ENCODE results near the gene IFT25.
"Not testable (repeated sequence)": the region's sequence is repeated elsewhere in the genome, so short reads cannot be mapped to it uniquely, and the experiment has no call there.

IFT25 gene

DNA sequence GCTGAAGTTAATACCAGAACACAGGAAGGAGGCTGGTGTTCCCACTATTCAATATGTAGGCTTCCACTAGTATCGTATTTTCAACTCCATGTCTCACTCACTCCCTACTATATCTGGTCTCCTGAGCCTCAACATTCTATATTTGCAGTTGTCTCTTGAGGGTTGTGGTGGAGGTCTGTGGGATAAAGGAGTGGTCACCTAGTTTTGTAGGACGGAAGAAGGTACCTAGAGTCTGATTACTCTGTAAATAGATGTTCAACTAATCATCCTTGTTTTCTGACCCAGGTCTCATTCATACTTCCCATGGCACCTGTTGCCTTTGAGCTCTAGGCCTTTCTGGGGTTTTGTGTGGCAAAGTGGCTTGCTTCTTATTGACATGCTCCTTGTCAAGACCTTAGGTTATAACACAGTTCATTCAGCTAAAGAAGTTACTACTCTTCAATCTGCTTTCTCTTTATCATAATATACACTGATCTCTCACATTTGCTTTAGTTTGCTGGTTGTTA lies 18.1 kb downstream of the IFT25 start:
- DNase-seq, result no peak

DNA sequence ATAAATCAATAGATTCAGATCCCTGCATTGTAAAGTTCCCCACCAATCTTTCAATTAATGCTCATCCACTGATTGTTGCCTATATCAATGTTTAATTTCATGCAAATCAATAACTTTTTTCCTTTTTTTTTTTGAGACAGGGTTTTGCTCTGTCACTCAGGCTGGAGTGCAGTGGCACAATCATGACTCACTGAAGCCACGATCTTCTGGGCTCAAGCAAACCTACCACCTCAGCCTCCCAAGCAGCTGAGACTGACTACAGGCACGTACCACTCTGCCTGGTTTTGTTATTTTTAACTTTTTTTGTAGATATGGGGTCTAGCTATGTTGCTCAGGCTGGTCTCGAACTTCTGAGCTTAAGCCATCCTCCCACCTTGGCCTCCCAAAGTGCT lies 25.8 kb downstream of the IFT25 start:
- DNase-seq, result no peak

DNA sequence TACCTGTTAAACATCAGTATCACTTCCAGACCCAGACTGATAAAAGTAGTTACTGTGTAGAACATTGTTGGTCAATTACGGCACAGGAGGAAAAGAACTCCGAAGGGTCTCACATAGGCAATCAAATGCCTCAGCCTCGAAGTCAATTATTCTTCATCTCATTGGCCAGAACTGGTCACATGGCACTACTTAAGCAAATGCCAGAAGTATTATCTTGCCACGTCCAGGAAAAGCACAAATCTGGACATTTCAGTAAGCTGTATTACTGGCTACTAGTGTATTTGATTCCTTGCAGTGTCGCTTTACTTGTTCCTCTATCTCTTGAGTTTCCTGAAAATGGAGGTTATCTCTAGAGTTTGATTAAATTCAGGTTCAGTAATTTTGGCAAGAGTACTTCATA lies 27.2 kb downstream of the IFT25 start:
- DNase-seq, result no peak

DNA sequence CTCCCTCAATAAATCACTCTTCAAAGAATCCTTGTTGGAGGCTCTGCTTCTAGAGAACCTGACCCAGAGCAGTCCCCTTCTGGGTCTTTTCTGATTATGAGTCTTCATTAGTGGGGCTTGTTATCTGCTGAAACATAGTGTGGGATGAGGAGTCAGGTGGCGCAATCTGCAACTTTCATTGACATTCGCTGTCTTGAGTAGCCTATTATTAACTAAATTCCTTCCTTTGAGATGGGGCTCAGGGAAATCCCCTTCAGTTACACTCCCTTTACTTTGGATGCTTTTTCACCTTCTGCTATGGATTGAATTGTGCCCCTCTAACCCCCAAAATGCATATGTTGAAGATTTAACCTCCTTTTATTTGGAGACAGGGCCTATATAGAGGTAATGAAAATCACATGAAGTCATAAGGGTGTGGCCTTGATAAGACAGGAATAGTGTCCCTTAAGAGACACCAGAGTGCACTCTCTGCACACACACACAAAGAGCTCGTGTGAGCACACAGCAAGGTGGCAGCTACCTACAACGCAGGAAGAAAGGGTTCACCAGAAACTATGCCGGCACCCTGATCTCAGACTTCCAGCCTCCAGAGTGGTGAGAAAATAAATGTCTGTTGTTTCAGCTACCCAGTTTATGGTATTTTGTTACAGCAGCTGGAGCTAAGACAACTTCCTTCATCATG lies 32.0 kb downstream of the IFT25 start:
- no peak for DNase-seq

DNA sequence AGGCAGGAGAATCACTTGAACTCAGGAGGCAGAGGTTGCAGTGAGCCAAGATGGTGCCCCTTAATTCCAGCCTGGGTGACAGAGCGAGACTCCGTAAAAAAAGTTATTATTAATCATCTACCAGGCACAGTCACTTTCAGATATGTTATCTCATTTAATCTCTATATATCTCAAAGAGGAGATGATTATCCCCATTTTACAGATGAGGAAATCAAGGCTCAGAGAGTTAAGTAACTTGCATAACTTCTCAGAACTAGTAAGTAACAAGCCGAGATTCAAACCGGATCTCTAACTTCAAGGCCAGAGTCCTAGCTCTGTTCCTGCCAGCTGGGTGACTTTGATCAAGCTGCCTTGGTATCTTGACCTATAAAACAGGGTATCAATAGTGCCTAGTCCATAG lies 34.1 kb downstream of the IFT25 start:
- DNase-seq, result no peak

DNA sequence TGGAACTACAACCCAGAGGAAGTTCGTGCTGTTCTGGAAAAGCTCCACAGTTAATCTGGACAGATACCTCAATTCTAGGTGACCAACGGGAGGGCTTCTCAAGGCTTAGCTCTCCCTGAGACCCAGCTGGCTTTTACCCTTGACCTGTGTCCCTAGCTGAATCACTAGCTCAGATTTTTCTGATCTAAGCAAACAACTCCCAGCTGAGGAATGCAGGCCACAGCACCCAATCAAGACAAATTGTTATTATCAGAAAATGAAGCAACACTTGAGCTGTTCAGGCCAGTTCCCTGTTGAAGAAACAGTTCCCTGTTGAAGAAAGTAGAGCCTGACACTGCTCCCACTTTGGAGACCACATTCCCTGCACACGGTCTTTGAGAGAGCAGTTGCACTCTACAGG lies 35.6 kb downstream of the IFT25 start:
- DNase-seq, result no peak

DNA sequence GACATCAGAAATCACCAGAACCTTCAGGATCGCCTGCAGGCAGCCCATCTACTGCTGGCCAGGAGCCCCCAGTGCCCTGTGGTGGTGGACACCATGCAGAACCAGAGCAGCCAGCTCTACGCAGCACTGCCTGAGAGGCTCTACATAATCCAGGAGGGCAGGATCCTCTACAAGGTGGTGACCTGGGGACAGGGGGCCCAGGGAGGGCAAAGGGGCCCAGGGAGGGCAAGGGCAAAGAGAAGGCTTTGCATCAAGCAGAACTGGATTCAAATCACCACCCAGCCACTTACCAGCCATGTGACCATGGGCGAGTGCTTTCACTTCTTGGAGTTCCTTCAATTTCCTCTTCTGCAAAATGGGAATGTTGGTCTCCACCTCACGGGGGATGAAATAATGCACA lies 39.4 kb downstream of the IFT25 start:
- peak; percentile 10 for DNase-seq

DNA sequence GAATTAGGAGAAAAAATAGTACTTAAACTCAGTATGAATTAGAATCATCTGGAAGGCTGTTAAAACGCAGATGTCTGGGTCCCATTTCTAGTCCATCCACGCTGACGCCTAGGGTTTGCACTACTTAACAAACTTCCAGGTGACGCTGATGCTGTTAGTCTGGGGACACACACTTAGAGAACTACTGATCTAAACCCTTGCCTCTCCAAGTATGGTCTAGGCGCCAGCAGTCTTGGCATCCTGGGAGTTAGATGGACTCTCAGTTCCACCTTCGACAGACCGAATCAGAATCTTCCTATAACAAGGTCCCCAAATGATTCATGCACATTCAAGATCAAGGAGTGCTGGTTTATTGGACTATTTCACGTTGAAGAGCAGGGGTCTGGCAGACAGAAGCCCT lies 40.0 kb downstream of the IFT25 start:
- DNase-seq, result no peak

DNA sequence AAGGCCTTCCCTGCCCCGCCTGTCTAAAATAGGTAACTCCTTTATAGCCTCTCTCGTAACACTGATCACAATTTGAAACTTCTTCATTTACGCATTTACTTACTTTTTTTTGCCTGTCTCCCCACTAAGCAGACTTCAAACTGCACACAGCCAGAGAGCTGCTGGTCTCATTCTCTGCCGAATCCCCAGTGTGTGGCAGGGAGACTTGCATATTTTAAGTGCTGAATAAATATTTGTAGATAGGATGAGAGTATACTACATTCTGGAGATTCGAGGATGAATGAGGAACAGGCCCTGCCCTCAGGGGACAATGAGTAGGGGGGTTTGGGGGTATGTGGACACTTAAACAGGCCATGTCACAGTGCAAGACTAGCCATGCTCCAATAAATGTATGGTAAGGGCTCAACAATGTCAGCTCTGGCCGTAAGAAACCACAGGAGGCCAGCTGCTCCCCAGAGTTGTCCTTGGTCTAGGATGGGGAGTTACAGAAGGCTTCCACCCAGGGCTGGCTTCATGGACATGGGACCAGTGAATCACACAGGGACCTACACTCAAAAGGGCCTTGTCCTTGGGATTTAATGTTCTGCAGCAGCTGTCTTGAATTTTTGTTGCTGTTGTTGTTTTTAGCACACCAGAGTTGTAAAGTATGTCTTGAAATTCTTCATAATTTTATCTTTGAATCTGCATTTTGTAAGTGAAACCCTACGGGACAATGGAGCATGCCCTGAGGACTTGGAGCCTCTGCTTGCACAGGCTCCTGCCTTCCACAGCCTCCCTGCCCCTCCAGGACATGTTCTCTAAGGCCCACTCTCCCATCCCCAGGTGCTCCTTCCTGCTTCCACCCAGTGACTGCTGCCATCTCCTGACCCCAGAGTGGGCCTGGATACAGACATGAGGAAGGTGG lies 43.0 kb downstream of the IFT25 start:
- DNase-seq, result no peak

DNA sequence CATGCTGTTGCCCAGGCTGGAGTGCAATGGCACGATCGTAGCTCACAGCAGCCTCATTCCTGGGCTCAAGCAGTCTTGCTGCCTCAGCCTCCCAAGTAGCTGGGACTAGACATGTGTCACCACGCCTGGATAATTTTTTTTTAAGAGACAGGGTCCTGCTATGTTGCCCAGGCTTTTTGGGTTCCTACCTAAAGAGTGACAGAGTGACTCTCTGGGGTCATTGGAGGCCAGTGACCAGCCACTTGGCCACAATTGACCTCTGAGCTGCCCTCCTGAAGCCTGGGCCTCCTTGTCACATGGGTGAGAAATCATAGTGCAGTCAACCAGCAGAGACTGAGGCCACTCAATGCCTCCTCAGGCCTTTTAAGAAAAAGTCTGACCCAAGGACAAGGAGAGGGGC lies 45.8 kb downstream of the IFT25 start:
- no peak for DNase-seq

DNA sequence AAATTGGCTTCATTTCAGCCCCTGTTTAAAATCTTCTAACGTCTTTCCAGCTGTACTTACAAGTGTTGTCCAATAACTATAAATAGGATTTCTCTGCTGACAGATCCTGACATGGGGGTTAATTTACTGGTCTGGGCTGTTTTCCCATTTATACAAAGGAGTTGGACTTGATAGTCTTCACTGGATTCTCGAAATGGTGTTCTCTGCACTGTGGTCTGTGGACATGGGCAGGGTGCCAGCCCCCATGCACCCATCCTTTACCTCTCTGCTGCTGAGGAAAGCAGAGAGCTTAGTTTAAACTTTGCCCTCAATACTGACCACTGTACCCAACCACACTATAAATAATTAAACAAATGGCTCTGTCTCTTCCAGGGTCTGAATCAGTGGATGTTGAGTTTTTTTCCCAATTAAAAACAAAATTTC lies 46.3 kb downstream of the IFT25 start:
- no peak for DNase-seq

DNA sequence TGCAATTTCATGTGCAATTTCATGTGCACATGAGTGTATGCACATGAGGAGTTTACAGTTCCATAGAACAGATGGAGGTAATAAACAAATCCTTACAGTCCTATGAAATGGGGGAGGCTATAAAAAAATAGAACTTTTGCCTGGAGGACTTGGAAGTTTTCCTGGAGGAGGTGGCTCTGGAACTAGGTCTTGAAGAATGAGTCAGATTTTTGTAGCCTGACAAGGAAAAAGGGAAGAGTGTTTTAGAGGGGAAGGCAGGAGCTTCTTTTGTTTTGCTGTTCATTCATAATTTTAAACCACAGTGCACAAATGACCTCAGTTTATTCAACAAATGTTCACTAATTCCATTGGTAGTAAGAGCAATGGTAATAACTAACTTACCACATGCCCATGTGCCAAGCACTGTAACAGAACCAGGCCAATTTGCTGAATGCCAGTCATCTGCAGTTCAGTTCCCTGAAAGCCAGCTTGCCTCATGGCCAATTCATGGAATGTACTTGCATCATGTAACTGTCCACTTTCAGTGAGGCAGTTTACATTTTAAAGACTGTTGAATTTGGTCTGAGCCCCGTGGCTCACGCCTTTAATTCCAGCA lies 48.8 kb downstream of the IFT25 start:
- DNase-seq, result peak; percentile 69

DNA sequence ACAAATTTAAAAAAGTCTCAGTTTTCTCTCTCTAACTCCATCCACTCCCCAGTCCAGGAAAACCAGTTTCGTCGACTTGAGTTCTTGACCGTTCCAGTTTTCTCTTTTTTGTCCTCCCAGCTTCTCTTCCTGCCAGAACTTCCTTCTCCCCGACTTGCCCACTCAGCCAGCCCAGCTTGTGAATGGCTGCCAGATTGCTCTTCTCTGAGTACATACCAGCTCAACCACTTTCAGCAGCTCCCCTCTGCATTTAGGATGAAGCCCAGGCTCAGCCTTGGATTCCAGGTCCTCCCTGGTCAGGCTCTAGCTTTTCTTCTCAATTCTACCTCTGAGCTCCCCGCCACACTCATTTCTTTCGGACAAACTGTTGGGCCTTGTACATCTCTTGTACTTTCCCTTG lies 50.1 kb downstream of the IFT25 start:
- DNase-seq, result no peak

DNA sequence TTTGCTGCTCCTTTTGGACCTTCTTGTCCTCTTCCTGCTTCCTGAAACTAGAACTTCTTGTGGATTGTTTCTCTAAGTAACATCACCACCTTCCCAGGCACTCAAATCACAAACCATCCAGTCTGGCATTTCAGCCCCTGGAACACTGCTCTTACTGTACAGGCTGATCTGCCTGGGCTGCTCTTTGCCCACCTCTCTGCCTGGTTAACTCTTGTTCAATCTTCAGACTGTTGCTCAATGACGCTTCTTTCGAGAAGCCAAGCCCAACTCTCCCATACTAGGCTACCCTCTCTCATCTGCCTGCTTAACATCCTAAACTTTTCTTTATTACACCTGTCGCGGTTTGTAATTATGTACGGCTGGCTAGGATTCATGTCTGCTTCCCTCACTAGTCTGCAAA lies 50.9 kb downstream of the IFT25 start:
- no peak for DNase-seq

DNA sequence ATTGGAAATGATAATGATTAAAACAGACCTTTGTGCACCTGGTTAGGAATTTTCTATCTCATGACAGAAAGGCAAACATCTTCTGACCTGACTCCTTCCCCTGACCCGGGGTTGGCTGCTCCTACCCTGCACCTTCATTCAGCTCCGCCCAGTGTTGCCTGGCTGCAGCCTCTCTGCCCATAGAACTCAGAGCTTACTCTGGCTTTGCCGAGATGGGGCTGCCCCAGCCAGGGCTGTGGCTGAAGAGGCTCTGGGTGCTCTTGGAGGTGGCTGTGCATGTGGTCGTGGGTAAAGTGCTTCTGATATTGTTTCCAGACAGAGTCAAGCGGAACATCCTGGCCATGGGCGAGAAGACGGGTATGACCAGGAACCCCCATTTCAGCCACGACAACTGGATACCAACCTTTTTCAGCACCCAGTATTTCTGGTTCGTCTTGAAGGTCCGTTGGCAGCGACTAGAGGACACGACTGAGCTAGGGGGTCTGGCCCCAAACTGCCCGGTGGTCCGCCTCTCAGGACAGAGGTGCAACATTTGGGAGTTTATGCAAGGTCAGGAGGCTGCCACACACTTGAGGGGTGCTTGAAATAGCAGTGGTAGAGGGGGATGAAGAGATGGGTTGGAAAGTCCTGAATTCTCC lies 51.4 kb downstream of the IFT25 start, which contains the start of gene DIO1:
Gene DIO1, plus strand, starts transcription at position 189 of the 638 bp plus-strand sequence. Its CDS starts 24 bp downstream, at position 213.
- no peak for DNase-seq

DNA sequence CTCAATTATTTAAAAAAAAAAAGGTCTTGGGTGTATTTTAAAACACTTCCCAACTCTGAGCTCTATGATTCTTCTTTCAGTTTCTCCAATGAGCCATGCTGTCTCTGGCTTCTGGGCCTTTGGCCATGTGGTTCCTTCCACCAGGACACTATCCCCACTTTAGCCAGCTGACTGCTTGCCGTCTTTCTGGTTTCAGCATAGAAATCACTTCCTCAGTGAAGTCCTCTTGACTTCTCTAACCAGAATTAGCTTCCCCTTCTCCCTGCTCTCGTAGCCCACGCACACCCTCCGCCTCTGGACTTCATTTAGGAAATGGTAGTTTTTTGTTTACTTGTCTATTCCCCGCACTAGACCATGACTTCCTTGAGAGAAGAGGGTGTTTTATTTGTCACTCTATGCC lies 52.6 kb downstream of the IFT25 start:
- peak; percentile 98 for DNase-seq

DNA sequence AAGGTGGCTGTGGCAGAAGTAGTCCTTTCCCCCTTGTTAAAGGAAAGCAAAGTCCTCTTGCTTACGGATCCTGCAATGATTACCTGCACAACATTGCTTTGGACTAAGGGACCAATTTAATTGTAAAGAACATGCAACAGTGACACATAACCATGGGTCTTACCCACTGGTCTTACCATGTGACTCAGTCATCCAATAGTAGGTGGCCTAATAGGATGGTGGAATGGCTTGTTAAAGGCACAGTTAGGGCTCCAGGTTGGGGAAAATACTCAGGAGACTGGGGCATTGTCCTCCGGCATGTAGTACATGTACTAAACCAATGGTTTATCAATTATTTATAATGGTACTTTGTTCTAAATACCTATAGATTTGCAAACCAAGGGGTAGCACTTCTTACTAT lies 53.8 kb downstream of the IFT25 start:
- DNase-seq, result peak; percentile 33

DNA sequence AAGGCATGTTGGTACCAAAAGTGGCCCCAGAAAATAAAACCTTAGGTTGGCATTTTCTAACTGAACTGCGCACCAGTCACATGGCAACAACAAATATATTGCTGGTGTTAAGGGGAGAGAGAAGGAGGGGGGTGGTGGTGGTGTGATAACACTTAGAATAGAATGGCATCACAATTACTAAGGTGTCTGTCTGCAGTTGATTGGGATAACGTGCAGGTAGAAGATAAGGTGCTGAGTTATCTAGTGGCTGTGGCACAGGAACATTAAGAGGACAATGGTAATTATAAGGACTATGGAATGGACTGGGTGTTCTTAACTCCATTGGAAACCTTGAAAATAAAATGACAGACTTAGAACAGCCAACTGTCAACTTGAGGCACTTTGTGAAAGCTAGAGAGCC lies 54.5 kb downstream of the IFT25 start:
- no peak for DNase-seq

DNA sequence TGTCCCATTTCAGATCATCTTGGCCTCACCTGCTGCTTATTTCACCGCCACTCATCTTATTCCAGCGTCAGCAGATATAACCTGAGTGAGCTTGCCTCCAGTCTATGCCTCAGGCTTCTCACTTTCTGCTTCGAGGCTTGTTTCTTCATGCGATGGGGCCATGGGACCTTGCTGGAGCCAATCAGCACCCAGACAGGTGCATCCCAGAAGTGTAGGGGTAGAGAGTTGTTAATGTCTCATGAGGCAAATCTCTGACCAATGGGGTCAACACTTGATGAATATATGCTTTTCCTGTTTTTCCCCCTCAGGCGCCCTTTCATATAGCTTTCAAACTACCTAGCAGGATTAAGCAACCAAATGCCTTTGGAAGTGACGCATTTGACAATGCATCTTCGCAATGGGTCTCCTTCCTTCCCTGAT lies 55.0 kb downstream of the IFT25 start:
- DNase-seq, result peak; percentile 13

DNA sequence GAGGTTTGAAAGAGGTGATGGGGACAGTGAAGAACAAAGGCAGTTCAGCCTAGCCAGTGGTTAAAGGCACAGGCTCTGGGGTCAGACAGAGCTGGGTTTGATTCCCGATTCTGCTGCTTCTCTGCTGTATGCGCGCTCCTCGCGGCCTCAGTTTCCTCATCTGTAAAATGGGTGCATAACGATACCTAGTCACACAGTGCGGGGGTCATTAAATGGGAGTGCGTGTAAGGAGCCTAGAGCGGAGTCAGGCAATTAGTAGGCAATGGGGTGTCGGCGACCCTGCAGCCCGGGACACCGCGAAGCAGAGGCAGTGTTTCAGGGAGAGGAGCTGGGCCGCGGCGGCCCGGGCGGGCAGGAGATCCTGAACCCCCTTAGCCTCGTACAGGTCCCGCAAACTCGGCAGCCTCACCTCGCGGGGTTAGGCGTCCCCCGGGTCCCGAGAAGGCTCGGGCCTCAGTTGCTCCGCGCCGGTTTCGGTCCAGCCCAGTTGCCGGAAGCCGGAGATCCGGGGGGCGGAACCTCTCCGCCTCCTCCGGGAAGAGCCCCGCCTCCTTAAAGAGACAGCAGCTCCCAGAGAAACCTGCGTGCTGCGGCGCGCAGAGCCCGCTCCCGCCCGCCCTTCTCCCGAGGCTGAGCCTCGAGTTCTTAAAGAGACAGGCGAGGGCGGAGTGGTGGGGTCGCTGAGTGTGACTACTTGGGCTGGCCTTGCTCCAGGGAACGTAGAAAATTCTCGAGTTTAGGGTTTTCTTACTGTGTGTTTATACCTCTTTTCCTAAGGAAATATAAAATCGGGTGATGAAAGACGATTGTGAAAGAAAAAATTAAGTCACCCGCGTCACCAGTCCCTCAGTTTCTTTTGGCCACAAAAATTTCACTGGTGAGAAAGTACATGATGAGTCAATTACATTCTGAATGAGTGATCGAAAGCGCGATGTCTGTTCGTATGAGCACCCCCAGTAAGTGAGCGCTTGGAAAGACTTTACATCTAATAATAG lies 55.9 kb downstream of the IFT25 start, which contains the start of gene YIPF1:
Gene YIPF1, minus strand, starts transcription at position 494 of the 995 bp plus-strand sequence. CDS start 860 bp downstream, outside the sequence.
- peak; percentile 94 for DNase-seq

DNA sequence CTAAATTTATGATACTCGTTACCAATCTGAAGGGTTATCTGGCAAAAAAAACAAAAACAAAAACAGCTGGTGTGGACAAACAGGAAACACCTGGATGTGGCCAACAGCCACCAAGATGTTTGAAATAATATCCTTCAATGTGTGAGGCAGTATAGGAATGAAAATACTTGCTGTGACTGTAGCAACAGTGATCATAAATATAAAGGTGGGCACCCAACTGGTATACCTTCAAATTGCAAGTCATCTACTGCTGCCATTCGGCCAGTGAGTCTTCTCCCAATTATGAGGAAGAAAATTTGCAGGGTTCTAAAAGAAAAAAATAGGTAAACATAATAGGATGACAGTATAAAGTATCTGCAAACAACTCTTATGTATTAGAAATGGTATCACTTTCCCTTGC lies 56.8 kb downstream of the IFT25 start:
- no peak for DNase-seq

DNA sequence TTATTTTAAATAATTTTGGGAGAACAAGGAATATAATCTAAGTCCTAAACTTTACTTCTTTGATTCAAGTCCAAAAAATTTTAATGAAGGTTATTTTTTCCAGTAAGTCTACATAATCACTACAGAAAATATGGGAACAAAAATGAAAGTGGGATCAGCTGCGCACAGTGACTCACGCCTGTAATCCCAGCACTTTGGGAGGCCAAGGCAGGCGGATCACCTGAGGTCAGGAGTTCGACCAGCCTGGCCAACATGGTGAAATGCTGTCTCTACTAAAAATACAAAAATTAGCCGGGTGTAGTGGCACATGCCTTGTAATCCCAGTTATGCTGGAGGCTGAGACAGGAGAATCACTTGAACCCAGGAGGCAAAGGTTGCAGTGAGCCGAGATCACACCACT lies 61.9 kb downstream of the IFT25 start:
- not testable (repeated sequence) for DNase-seq
